GM12878 (cell line): ENCODE results near the gene TRIP6. TPM values are rescaled to one million over a fixed set of nuclear protein-coding genes. Genes with fewer than 3 reads are reported as not detected.

Experiments
- ATAC-seq: fragments of 200-7000 bp; cut with Tn5 transposase; 3 replicates; pipeline ENCODE4 v1.9.1; 2020; ENCODE audit warnings: mild to moderate bottlenecking, moderate library complexity
- BruUV-seq: library from RNA; stranded (reverse); fragments of 400-500 nt; replicated peaks from 2 replicates; lab custom pipeline; 2021; lab: Mats Ljungman, UMichigan
- CTCF ChIA-PET: fragments of 300-600 bp; sonication (Branson Sonifier 250); formaldehyde crosslinking; extraction: SDS; loops from one replicate; lab custom pipeline; 2021; ENCODE audit warnings: inconsistent platforms; lab: Yijun Ruan, JAX
- POLR2A ChIA-PET: fragments of 350-600 bp; formaldehyde crosslinking; extraction: SDS; loops from one replicate; lab custom pipeline; 2021; ENCODE audit warnings: inconsistent platforms; lab: Charles Lee
- RAD21 ChIA-PET: fragments of 300-600 bp; sonication (Branson Sonifier 250); formaldehyde crosslinking; loops from one replicate; lab custom pipeline; 2023; ENCODE audit warnings: antibody characterized with exemption; ENCODE audit not compliant: unreplicated experiment; lab: Charles Lee
- SMC1A ChIA-PET: fragments of 300-600 bp; sonication (Branson Sonifier 250); formaldehyde crosslinking; loops from one replicate; lab custom pipeline; 2023; ENCODE audit not compliant: unreplicated experiment, uncharacterized antibody; lab: Charles Lee
- DNase-seq: peaks from one replicate; pipeline ENCODE4 v3.0.0-alpha.2; 2011; ENCODE audit warnings: low read depth, low spot score
- FAIRE-seq: peaks from 3 replicates; lab custom pipeline; 2011; peaks lifted over from hg19 to GRCh38; lab: Jason Lieb, UNC
- H2AFZ ChIP-seq: 2 replicates; pipeline ENCODE4 v1.6.0; 2011; ENCODE audit warnings: low read depth, low read length, control low read depth; ENCODE audit not compliant: control insufficient read depth
- H3K27ac ChIP-seq: 2 replicates; pipeline ENCODE4 v1.5.1; 2011; ENCODE audit warnings: control low read depth; ENCODE audit not compliant: control insufficient read depth, insufficient read depth
- H3K27me3 ChIP-seq, 2 experiments: replicated peaks in 1 of 2; 2 replicates each; pipeline versions ENCODE4 v1.6.0 to v1.6.1; 2011; ENCODE audit warnings: low read length in 1 of 2; ENCODE audit not compliant: control insufficient read depth in 2 of 2, insufficient read depth in 2 of 2
- H3K36me3 ChIP-seq, 2 experiments: 2 replicates each; pipeline ENCODE4 v1.5.1; 2011; ENCODE audit warnings: low read length in 1 of 2; ENCODE audit not compliant: control insufficient read depth in 2 of 2, insufficient read depth in 2 of 2
- H3K4me1 ChIP-seq: 2 replicates; pipeline ENCODE4 v1.6.1; 2011; ENCODE audit warnings: mild to moderate bottlenecking, low read length, moderate library complexity, mixed read lengths; ENCODE audit not compliant: control insufficient read depth, insufficient read depth
- H3K4me2 ChIP-seq: 2 replicates; pipeline ENCODE4 v1.6.0; 2011; ENCODE audit warnings: control low read depth; ENCODE audit not compliant: control insufficient read depth, insufficient read depth
- H3K4me3 ChIP-seq: fragments of 200-600 bp; sonication (generic); 2 replicates; pipeline ENCODE4 v1.5.1; 2016
- H3K79me2 ChIP-seq: 2 replicates; pipeline ENCODE4 v1.6.0; 2011; ENCODE audit warnings: low read length; ENCODE audit not compliant: control insufficient read depth, insufficient read depth
- H3K9ac ChIP-seq: 2 replicates; pipeline ENCODE4 v1.8.0; 2011; ENCODE audit warnings: low read length, control low read depth, mixed read lengths; ENCODE audit not compliant: control insufficient read depth, insufficient read depth
- H3K9me3 ChIP-seq: replicated peaks from 3 replicates; pipeline ENCODE4 v1.5.1; 2011; ENCODE audit warnings: mild to moderate bottlenecking, low read length; ENCODE audit not compliant: control insufficient read depth, insufficient read depth
- H4K20me1 ChIP-seq: 2 replicates; pipeline ENCODE4 v1.6.0; 2011; ENCODE audit not compliant: control insufficient read depth, insufficient read depth
- CBX5 ChIP-seq: sonication (generic); IDR thresholded peaks from 2 replicates; pipeline ENCODE4 v1.6.1; 2016; ENCODE audit warnings: low read depth, moderate library complexity, mild to moderate bottlenecking, inconsistent platforms
- CHD2 ChIP-seq: IDR thresholded peaks from 2 replicates; pipeline ENCODE4 v1.6.1; 2011; ENCODE audit warnings: low read depth, low read length, improper control_type of control experiment, borderline replicate concordance
- HCFC1 ChIP-seq: fragments of 150-350 bp; IDR thresholded peaks from 2 replicates; pipeline ENCODE4 v1.6.1; 2014; ENCODE audit warnings: low read length
- IRF4 ChIP-seq: IDR thresholded peaks from 2 replicates; pipeline ENCODE4 v1.6.1; 2011; ENCODE audit warnings: low read depth, low read length
- KLF5 ChIP-seq: fragments of 450-650 bp; IDR thresholded peaks from 2 replicates; pipeline ENCODE4 v1.6.1; 2014; ENCODE audit warnings: mild to moderate bottlenecking; ENCODE audit not compliant: partially characterized antibody
- LARP7 ChIP-seq: fragments of 450-650 bp; IDR thresholded peaks from 2 replicates; pipeline ENCODE4 v1.6.1; 2017; ENCODE audit warnings: mild to moderate bottlenecking
- MEF2A ChIP-seq: IDR thresholded peaks from 2 replicates; pipeline ENCODE4 v1.6.1; 2011; ENCODE audit warnings: low read depth, mild to moderate bottlenecking, low read length, moderate library complexity; ENCODE audit not compliant: insufficient read depth
- NFXL1 ChIP-seq: fragments of 450-650 bp; IDR thresholded peaks from 2 replicates; pipeline ENCODE4 v1.6.1; 2017; ENCODE audit warnings: antibody characterized with exemption, mild to moderate bottlenecking, borderline replicate concordance
- POLR2AphosphoS2 ChIP-seq: IDR thresholded peaks from 2 replicates; pipeline ENCODE4 v1.6.1; 2011; ENCODE audit warnings: low read depth, mild to moderate bottlenecking, low read length, improper control_type of control experiment, moderate library complexity
- SIN3A ChIP-seq: IDR thresholded peaks from 2 replicates; pipeline ENCODE4 v1.6.1; 2012; ENCODE audit warnings: low read depth, low read length, improper control_type of control experiment
- SP1 ChIP-seq: IDR thresholded peaks from one replicate; pipeline ENCODE4 v1.6.1; 2011; ENCODE audit warnings: low read depth, low read length
- SREBF1 ChIP-seq: IDR thresholded peaks from 2 replicates; pipeline ENCODE4 v1.6.1; 2012; ENCODE audit warnings: mild to moderate bottlenecking, low read length
- SRF ChIP-seq, 2 experiments: IDR thresholded peaks; 2 replicates each; pipeline ENCODE4 v1.6.1; 2011; ENCODE audit warnings: low read depth in 2 of 2, low read length in 2 of 2, mild to moderate bottlenecking in 1 of 2, moderate library complexity in 1 of 2
- TCF3 ChIP-seq: IDR thresholded peaks from 2 replicates; pipeline ENCODE4 v1.6.1; 2012; ENCODE audit warnings: low read depth, mild to moderate bottlenecking, low read length, borderline replicate concordance; ENCODE audit not compliant: insufficient read depth
- ZNF622 ChIP-seq: fragments of 450-650 bp; IDR thresholded peaks from 2 replicates; pipeline ENCODE4 v1.6.1; 2017; ENCODE audit warnings: mild to moderate bottlenecking, inconsistent platforms
- WGBS: methylation state at CpG from one replicate; pipeline ENCODE4 v1.1.6; 2016; ENCODE audit warnings: low lambda C conversion rate; ENCODE audit not compliant: insufficient replicate concordance, insufficient coverage; ENCODE audit errors: missing lambda C conversion rate; 5-methylcytosine and 5-hydroxymethylcytosine counted together
- in situ Hi-C: fragments of 300-500 bp; cut with MboI; formaldehyde crosslinking; loops from 9 replicates; pipeline ENCODE4 v1.14.3; 2018; ENCODE audit warnings: mixed read lengths
- intact Hi-C: fragments of 100-400 bp; cut with micrococcal nuclease; formaldehyde crosslinking; loops from one replicate; pipeline ENCODE4 v1.14.2; 2022; ENCODE audit not compliant: unreplicated experiment
- polyA plus RNA-seq, 11 experiments: library from polyadenylated mRNA; depleted of rRNA in 4 of 11; unstranded in 6 of 11; stranded (reverse) in 5 of 11; fragments of >200 nt; fragmentation: Nextera tagmentation in 4 of 11; fragmentation: Illumina TruSeq in 1 of 11; extraction: Ambion mirVana in 4 of 11; extraction: Trizol in 1 of 11; gene quantifications; 1 replicate in 1 of 11; 2 replicates in 10 of 11; pipeline versions ENCODE4 v1.2.1 to v1.2.3, GENCODE V29; 2011 to 2016; ENCODE audit warnings: inconsistent platforms in 2 of 11, missing spikeins in 2 of 11, low read depth in 1 of 11
- total RNA-seq, 4 experiments: library from RNA; depleted of rRNA in 3 of 4; stranded (reverse); fragments of >200 nt in 3 of 4; fragmentation: Illumina TruSeq in 1 of 4; extraction: Trizol in 1 of 4; gene quantifications; 2 replicates each; pipeline versions ENCODE4 v1.2.1 to v1.2.3, GENCODE V29; 2013 to 2021
- TF ChIP-seq, protein P1 (sequence below): fragments of 450-650 bp; formaldehyde crosslinking; IDR thresholded peaks from 2 replicates; pipeline ENCODE4 v1.4.0; 2022; ENCODE audit warnings: mild to moderate bottlenecking, moderate library complexity
- TF ChIP-seq, protein P2 (sequence below): IDR thresholded peaks from 2 replicates; pipeline ENCODE4 v1.6.1; 2011; ENCODE audit warnings: borderline replicate concordance, low read depth, mild to moderate bottlenecking, moderate library complexity, low read length; ENCODE audit not compliant: insufficient read depth, poor library complexity, severe bottlenecking

TRIP6 gene
- total and polyA plus RNA-seq, 10 of the 15 experiments (the other 5 are each of a cell fraction or from before 2014, with no cell fraction given): 2.5 to 47.4 (median 25.5) TPM

DNA sequence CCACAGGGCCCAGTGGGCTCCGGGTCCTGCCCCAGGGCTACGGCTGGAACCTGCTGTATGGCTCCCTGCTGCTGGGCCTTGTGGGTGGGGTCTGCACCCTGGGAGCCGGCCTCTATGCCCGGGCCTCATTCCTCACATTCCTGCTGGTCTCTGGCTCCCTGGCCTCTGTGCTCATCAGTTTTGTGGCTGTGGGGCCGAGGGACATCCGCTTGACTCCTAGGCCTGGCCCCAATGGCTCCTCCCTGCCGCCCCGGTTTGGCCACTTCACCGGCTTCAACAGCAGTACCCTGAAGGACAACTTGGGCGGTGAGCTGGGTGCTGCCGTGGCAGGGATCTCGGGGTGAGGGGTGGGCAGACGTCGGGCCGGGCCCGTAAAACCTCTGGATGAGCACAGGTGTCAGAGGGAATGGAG is 10.3 kb upstream of the TRIP6 start:
- ChIA-PET CTCF (no interaction called here), POLR2A (no interaction called here), RAD21 (no interaction called here), SMC1A (no interaction called here)
- Histone ChIP-seq H4K20me1 (no peaks in the 10 kb centered on the region), H3K4me3 (no peak overlapping the region), H2AFZ (no peak overlapping the region), H3K4me2 (no peak overlapping the region), H3K27me3 (no peaks in the 10 kb centered on the region), H3K27ac (no peak overlapping the region), H3K9me3 (no peaks in the 10 kb centered on the region), H3K4me1 (peaks cover under 1% of the 10 kb centered on the region; the same call in 1 of the 2 replicates), H3K9ac (no peak overlapping the region), H3K79me2 (peaks cover 10% of the 10 kb centered on the region), H3K36me3 (peaks cover 4 to 8% of the 10 kb centered on the region in 2 experiments; a peak in 3 of 4 replicates)
- in situ Hi-C loops: loop anchor here (10.0 kb wide), 2 partner anchors 152 to 382 kb away; partner anchors contain the start of genes POP7 and TSC22D4
- DNase-seq (no peak), FAIRE-seq (no peak), ATAC-seq (no peak)
- intact Hi-C loops: no loop called here
- 97% methylated on average over 15 of the region's 16 CpGs for WGBS
- BruUV-seq: no TSS peak
- TF ChIP-seq CBX5: no peak
- TF ChIP-seq KLF5: no peak
- no peak for TF ChIP-seq SP1
- TF ChIP-seq SIN3A: no peak
- TF ChIP-seq SREBF1: no peak
- no peak for TF ChIP-seq IRF4
- TF ChIP-seq MEF2A: no peak
- TF ChIP-seq CHD2: no peak
- no peak for TF ChIP-seq SRF (IDR thresholded peaks at IDR 0.05; ENCODE audit: low read depth in 2 of 2, low read length in 2 of 2)
- no peak for TF ChIP-seq NFXL1
- TF ChIP-seq POLR2AphosphoS2: no peak
- TF ChIP-seq, protein P1, sequence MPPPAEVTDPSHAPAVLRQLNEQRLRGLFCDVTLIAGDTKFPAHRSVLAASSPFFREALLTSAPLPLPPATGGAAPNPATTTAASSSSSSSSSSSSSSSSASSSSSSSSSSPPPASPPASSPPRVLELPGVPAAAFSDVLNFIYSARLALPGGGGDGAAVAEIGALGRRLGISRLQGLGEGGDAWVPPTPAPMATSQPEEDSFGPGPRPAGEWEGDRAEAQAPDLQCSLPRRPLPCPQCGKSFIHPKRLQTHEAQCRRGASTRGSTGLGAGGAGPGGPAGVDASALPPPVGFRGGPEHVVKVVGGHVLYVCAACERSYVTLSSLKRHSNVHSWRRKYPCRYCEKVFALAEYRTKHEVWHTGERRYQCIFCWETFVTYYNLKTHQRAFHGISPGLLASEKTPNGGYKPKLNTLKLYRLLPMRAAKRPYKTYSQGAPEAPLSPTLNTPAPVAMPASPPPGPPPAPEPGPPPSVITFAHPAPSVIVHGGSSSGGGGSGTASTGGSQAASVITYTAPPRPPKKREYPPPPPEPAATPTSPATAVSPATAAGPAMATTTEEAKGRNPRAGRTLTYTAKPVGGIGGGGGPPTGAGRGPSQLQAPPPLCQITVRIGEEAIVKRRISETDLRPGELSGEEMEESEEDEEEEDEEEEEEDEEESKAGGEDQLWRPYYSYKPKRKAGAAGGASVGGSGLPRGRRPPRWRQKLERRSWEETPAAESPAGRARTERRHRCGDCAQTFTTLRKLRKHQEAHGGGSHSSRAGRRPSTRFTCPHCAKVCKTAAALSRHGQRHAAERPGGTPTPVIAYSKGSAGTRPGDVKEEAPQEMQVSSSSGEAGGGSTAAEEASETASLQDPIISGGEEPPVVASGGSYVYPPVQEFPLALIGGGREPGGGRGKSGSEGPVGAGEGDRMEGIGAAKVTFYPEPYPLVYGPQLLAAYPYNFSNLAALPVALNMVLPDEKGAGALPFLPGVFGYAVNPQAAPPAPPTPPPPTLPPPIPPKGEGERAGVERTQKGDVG: no peak
- no peak for TF ChIP-seq TCF3
- TF ChIP-seq LARP7: no peak
- no peak for TF ChIP-seq ZNF622
- TF ChIP-seq, protein P2, sequence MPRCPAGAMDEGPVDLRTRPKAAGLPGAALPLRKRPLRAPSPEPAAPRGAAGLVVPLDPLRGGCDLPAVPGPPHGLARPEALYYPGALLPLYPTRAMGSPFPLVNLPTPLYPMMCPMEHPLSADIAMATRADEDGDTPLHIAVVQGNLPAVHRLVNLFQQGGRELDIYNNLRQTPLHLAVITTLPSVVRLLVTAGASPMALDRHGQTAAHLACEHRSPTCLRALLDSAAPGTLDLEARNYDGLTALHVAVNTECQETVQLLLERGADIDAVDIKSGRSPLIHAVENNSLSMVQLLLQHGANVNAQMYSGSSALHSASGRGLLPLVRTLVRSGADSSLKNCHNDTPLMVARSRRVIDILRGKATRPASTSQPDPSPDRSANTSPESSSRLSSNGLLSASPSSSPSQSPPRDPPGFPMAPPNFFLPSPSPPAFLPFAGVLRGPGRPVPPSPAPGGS: no peak
- no peak for TF ChIP-seq HCFC1
